Endothelial cell of umbilical vein (primary cell): ENCODE measurements around the gene GSDME. TPM values are rescaled to one million over a fixed set of nuclear protein-coding genes. Genes with fewer than 3 reads are reported as not detected.
A peak's percentile ranks its signal among the peaks of the same experiment; 100 is the strongest.

Experiments used
- BruUV-seq: library from RNA; stranded (reverse); fragments of 400-500 nt; replicated peaks from 2 replicates; lab custom pipeline; 2021; lab: Mats Ljungman, UMichigan
- CTCF ChIA-PET: fragments of 300-600, 350-600 bp; sonication (Branson Sonifier 250); formaldehyde crosslinking; loops from one replicate; lab custom pipeline; 2021; ENCODE audit warnings: antibody characterized with exemption, inconsistent platforms; lab: Charles Lee
- POLR2A ChIA-PET: fragments of 300-600, 350-600 bp; sonication (Branson Sonifier 250); formaldehyde crosslinking; loops from one replicate; lab custom pipeline; 2021; ENCODE audit warnings: antibody characterized with exemption, inconsistent platforms; lab: Charles Lee
- DNase-seq: peaks from one replicate; pipeline ENCODE4 v3.0.0-alpha.2; 2011; ENCODE audit warnings: low read depth, low spot score
- FAIRE-seq: peaks from 2 replicates; lab custom pipeline; 2011; peaks lifted over from hg19 to GRCh38; lab: Jason Lieb, UNC
- H2AFZ ChIP-seq: 2 replicates; pipeline ENCODE4 v1.6.0; 2012; ENCODE audit warnings: low read depth, low read length, control low read depth, inconsistent platforms
- H3K27ac ChIP-seq: 2 replicates; pipeline ENCODE4 v1.5.1; 2011; ENCODE audit warnings: low read depth, mild to moderate bottlenecking, control low read depth, low read length, moderate library complexity; ENCODE audit not compliant: insufficient read depth
- H3K27me3 ChIP-seq, 2 experiments: 2 replicates each; pipeline versions ENCODE4 v1.6.0 to v1.6.1; 2011; ENCODE audit warnings: low read length in 2 of 2, mixed read lengths in 1 of 2; ENCODE audit not compliant: control insufficient read depth in 2 of 2, insufficient read depth in 2 of 2
- H3K36me3 ChIP-seq, 2 experiments: 2 replicates in 1 of 2; 3 replicates in 1 of 2; pipeline ENCODE4 v1.5.1; 2011; ENCODE audit warnings: low read length in 2 of 2, mild to moderate bottlenecking in 1 of 2, moderate library complexity in 1 of 2; ENCODE audit not compliant: control insufficient read depth in 2 of 2, insufficient read depth in 2 of 2; ENCODE audit errors: extremely low read depth in 1 of 2
- H3K4me1 ChIP-seq: 3 replicates; pipeline ENCODE4 v1.5.1; 2011; ENCODE audit warnings: mild to moderate bottlenecking, low read length; ENCODE audit not compliant: control insufficient read depth, insufficient read depth; ENCODE audit errors: extremely low read depth
- H3K4me2 ChIP-seq: 2 replicates; pipeline ENCODE4 v1.6.1; 2011; ENCODE audit warnings: low read length, control low read depth, mixed read lengths; ENCODE audit not compliant: insufficient read depth
- H3K4me3 ChIP-seq, 3 experiments: fragments of 200-600 bp in 1 of 3; sonication (generic), shearing (Covaris generic) in 1 of 3; replicated peaks in 1 of 3; 2 replicates each; pipeline ENCODE4 v1.5.1; 2011 to 2016; ENCODE audit warnings: control low read depth in 3 of 3, low read length in 3 of 3, mild to moderate bottlenecking in 2 of 3, inconsistent platforms in 1 of 3, low read depth in 1 of 3, moderate library complexity in 1 of 3; ENCODE audit not compliant: insufficient read depth in 1 of 3
- H3K79me2 ChIP-seq: 2 replicates; pipeline ENCODE4 v1.6.0; 2012; ENCODE audit warnings: low read length, inconsistent platforms; ENCODE audit not compliant: control insufficient read depth, insufficient read depth
- H3K9ac ChIP-seq: replicated peaks from 2 replicates; pipeline ENCODE3; 2011; ENCODE audit warnings: low read length, control low read depth; ENCODE audit not compliant: insufficient read depth; ENCODE audit errors: extremely low read depth
- H3K9me1 ChIP-seq: replicated peaks from 3 replicates; pipeline ENCODE4 v1.6.0; 2011; ENCODE audit warnings: mild to moderate bottlenecking, low read length; ENCODE audit not compliant: control insufficient read depth, insufficient read depth; ENCODE audit errors: extremely low read depth
- H3K9me3 ChIP-seq: replicated peaks from 2 replicates; pipeline ENCODE4 v1.5.1; 2012; ENCODE audit warnings: low read length, inconsistent platforms; ENCODE audit not compliant: control insufficient read depth, insufficient read depth
- H4K20me1 ChIP-seq: replicated peaks from 2 replicates; pipeline ENCODE3; 2011; ENCODE audit warnings: mild to moderate bottlenecking, low read length; ENCODE audit not compliant: control insufficient read depth, insufficient read depth; ENCODE audit errors: extremely low read depth
- EZH2 ChIP-seq: IDR thresholded peaks from 2 replicates; pipeline ENCODE4 v1.6.1; 2012; ENCODE audit warnings: borderline replicate concordance, low read depth, mild to moderate bottlenecking, moderate library complexity, low read length, inconsistent platforms; ENCODE audit not compliant: severe bottlenecking
- FOS ChIP-seq: IDR thresholded peaks from 2 replicates; pipeline ENCODE4 v1.6.1; 2011; ENCODE audit warnings: mild to moderate bottlenecking, low read length, moderate library complexity, borderline replicate concordance; ENCODE audit not compliant: insufficient read depth
- GATA2 ChIP-seq: IDR thresholded peaks from 2 replicates; pipeline ENCODE4 v1.7.0; 2011; ENCODE audit warnings: low read depth, mild to moderate bottlenecking, moderate library complexity, mixed read lengths, low read length; ENCODE audit not compliant: insufficient read length, insufficient read depth
- JUN ChIP-seq: IDR thresholded peaks from 2 replicates; pipeline ENCODE4 v1.6.1; 2011; ENCODE audit warnings: borderline replicate concordance, low read depth; ENCODE audit not compliant: insufficient read length, insufficient read depth
- MYC ChIP-seq: IDR thresholded peaks from one replicate; pipeline ENCODE4 v1.6.1; 2011; ENCODE audit warnings: mild to moderate bottlenecking, low read depth, low read length
- POLR2A ChIP-seq: IDR thresholded peaks from 2 replicates; pipeline ENCODE4 v1.6.1; 2012; ENCODE audit warnings: low read depth, mild to moderate bottlenecking, control low read depth, low read length
- POLR2AphosphoS5 ChIP-seq: IDR thresholded peaks from 2 replicates; pipeline ENCODE4 v1.6.1; 2012; ENCODE audit warnings: low read depth, mild to moderate bottlenecking, control low read depth, low read length, moderate library complexity; ENCODE audit not compliant: insufficient read depth
- dilution Hi-C: fragments of 300-500 bp; cut with MboI; formaldehyde crosslinking; loops from one replicate; pipeline ENCODE4 v1.15.0; 2019; ENCODE audit warnings: low sequenced_read_pairs; ENCODE audit not compliant: extremely low pct_ligation_motif_present
- intact Hi-C: fragments of 100-400 bp; cut with micrococcal nuclease; formaldehyde crosslinking; loops from one replicate; pipeline ENCODE4 v1.10.0; 2022
- polyA plus RNA-seq, 4 experiments: library from polyadenylated mRNA; depleted of rRNA in 3 of 4; stranded (reverse) in 3 of 4; unstranded in 1 of 4; fragments of >200 nt; gene quantifications; 2 replicates each; pipeline versions ENCODE4 v1.2.1 to v1.2.3, GENCODE V29; 2011 to 2012; ENCODE audit warnings: missing spikeins in 1 of 4
- total RNA-seq: library from RNA; stranded (reverse); gene quantifications from 2 replicates; pipeline ENCODE4 v1.2.3, GENCODE V29; 2021
- TF ChIP-seq, protein P1 (sequence below), 2 donors: IDR thresholded peaks; 1 replicate in 1 of 2; 2 replicates in 1 of 2; pipeline ENCODE4 v1.5.1; 2011; ENCODE audit warnings: low read length in 2 of 2, mild to moderate bottlenecking in 2 of 2, moderate library complexity in 2 of 2, control low read depth in 1 of 2, inconsistent platforms in 1 of 2, low read depth in 1 of 2; ENCODE audit not compliant: insufficient read depth in 1 of 2; ENCODE audit errors: extremely low read depth in 1 of 2
- TF ChIP-seq, protein P2 (sequence below): IDR thresholded peaks from 2 replicates; pipeline ENCODE4 v1.6.1; 2011; ENCODE audit not compliant: insufficient read depth, insufficient read length

Gene GSDME
- total and polyA plus RNA-seq, 2 donors (not counting 3 experiments of a cell fraction or from before 2014, with no cell fraction given): 21.1 to 23.4 TPM

DNA sequence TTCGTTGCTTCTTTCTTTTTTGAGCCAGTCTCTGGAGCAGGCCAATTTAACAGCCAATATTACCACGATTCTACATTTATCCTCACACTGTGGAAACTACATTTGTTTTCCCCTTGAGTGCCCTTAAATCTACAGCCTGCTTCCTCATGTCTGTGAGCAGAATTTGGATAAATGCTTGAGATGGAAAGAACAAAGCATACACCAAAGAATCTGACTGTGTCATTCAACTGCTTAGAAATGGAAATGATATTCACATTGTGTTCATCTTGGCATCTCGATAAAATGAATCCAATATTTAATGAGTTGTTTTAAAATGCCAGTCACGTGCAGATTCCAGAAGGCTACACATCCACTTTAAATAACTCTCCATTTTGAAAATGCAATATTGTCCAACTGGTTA lies 41.0 kb upstream of the GSDME start:
- BruUV-seq: no TSS peak
- no peaks in the 10 kb centered on the region for H3K36me3 ChIP-seq
- ChIA-PET POLR2A (no interaction called here), CTCF (interaction anchor here (1.9 kb wide), 1 partner anchor 14 kb away, joined by 8 read pairs; no protein-coding TSS in a partner anchor)
- DNase-seq (no peak), FAIRE-seq (peak; percentile 48)
- no peak overlapping the region for H3K4me2 ChIP-seq
- dilution Hi-C loops: no loop called here
- H3K4me1 ChIP-seq: no peaks in the 10 kb centered on the region
- H3K9me1 ChIP-seq: no peaks in the 10 kb centered on the region
- TF ChIP-seq JUN: no peak
- TF ChIP-seq GATA2: no peak
- no peak for TF ChIP-seq POLR2AphosphoS5
- TF ChIP-seq, protein P1, sequence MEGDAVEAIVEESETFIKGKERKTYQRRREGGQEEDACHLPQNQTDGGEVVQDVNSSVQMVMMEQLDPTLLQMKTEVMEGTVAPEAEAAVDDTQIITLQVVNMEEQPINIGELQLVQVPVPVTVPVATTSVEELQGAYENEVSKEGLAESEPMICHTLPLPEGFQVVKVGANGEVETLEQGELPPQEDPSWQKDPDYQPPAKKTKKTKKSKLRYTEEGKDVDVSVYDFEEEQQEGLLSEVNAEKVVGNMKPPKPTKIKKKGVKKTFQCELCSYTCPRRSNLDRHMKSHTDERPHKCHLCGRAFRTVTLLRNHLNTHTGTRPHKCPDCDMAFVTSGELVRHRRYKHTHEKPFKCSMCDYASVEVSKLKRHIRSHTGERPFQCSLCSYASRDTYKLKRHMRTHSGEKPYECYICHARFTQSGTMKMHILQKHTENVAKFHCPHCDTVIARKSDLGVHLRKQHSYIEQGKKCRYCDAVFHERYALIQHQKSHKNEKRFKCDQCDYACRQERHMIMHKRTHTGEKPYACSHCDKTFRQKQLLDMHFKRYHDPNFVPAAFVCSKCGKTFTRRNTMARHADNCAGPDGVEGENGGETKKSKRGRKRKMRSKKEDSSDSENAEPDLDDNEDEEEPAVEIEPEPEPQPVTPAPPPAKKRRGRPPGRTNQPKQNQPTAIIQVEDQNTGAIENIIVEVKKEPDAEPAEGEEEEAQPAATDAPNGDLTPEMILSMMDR (IDR thresholded peaks at IDR 0.05; ENCODE audit: extremely low read depth in 1 of 2, insufficient read depth in 1 of 2, low read depth in 1 of 2, low read length in 2 of 2): no peak
- no peak for TF ChIP-seq FOS
- TF ChIP-seq, protein P2, sequence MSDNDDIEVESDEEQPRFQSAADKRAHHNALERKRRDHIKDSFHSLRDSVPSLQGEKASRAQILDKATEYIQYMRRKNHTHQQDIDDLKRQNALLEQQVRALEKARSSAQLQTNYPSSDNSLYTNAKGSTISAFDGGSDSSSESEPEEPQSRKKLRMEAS: no peak
- TF ChIP-seq MYC: no peak
- no peak for TF ChIP-seq POLR2A
- no peak for TF ChIP-seq EZH2
- no peak overlapping the region for H3K4me3 ChIP-seq
- H3K9me3 ChIP-seq: no peaks in the 10 kb centered on the region
- no peak overlapping the region for H3K9ac ChIP-seq
- no peaks in the 10 kb centered on the region for H3K27me3 ChIP-seq
- H2AFZ ChIP-seq: no peak overlapping the region
- no peaks in the 10 kb centered on the region for H4K20me1 ChIP-seq
- H3K27ac ChIP-seq: no peak overlapping the region
- intact Hi-C loops: no loop called here
- no peaks in the 10 kb centered on the region for H3K79me2 ChIP-seq
